ENCODE results near the gene CUL7. TPM values are rescaled to one million over a fixed set of nuclear protein-coding genes. Genes with fewer than 3 reads are reported as not detected.

The CUL7 gene
- total RNA-seq, 1 experiment from 2014 or later: 22.8 TPM

- no peak overlapping the region for H3K4me3 ChIP-seq
- H3K79me2 ChIP-seq (ENCODE audit: low read depth): peaks cover 42% of the 10 kb centered on the region
- H3K27ac ChIP-seq: no peak overlapping the region
- ChIA-PET POLR2A (ENCODE audit: unreplicated experiment) (interaction anchor here (0.6 kb wide), 1 partner anchor 43 kb away, joined by 7 read pairs; the partner anchor contains the start of genes KLC4 and MRPL2), CTCF (no interaction called here)
- peaks cover 27% of the 10 kb centered on the region; the same call in 1 of the 2 replicates for H3F3A ChIP-seq (ENCODE audit: insufficient read depth, low read depth)
- no peaks in the 10 kb centered on the region for H3K9me3 ChIP-seq (ENCODE audit: insufficient read depth, low read depth)
- H3K9me2 ChIP-seq (ENCODE audit: insufficient read depth): no peaks in the 10 kb centered on the region
- H3K36me3 ChIP-seq (ENCODE audit: low read depth): peaks cover 11% of the 10 kb centered on the region
- intact Hi-C loops (cut with micrococcal nuclease; ENCODE audit: unreplicated experiment): loop anchor here (10.0 kb wide), 1 partner anchor 112 kb away; no protein-coding TSS in a partner anchor
- peaks cover 3% of the 10 kb centered on the region; the same call in 1 of the 2 replicates for H4K20me1 ChIP-seq (ENCODE audit: insufficient read depth)
- no peaks in the 10 kb centered on the region for H3K27me3 ChIP-seq (ENCODE audit: insufficient read depth, low read depth)
- H3K4me2 ChIP-seq: no peak overlapping the region
- H2AFZ ChIP-seq: no peak overlapping the region
- no peak for DNase-seq
- BruUV-seq (replicated peaks): no TSS peak
- H3K4me1 ChIP-seq (replicated peaks; ENCODE audit: insufficient read depth): peaks cover 23% of the 10 kb centered on the region
- TF ChIP-seq EZH2 (IDR thresholded peaks at IDR 0.05; ENCODE audit: low read depth) (no peak), CTCF (conservative IDR thresholded peaks at IDR 0.05) (no peak)
These were observed 37.3 kb downstream of the CUL7 start for GRCh38 chr6:43016176-43016942.

GRCh38 chr6:43014434-43014909 is 39.2 kb downstream of the CUL7 start:
- no peak for DNase-seq
- H3K79me2 ChIP-seq (ENCODE audit: low read depth): peaks cover 42% of the 10 kb centered on the region
- no TSS peak for BruUV-seq (replicated peaks)

More at GRCh38 chr6:43014434-43014909, 39.2 kb downstream of the CUL7 start:
- H2AFZ ChIP-seq: peak overlapping the region; percentile 71
- no peak overlapping the region for H3K27ac ChIP-seq
- peak overlapping the region; percentile 67 for H3K4me3 ChIP-seq
- H3K4me1 ChIP-seq (replicated peaks; ENCODE audit: insufficient read depth): peaks cover 18% of the 10 kb centered on the region
- H3K9me3 ChIP-seq (ENCODE audit: insufficient read depth, low read depth): no peaks in the 10 kb centered on the region
- H3K4me2 ChIP-seq: peak overlapping the region; percentile 89
- H4K20me1 ChIP-seq (ENCODE audit: insufficient read depth): peaks cover 3% of the 10 kb centered on the region
- H3F3A ChIP-seq (ENCODE audit: insufficient read depth, low read depth): peaks cover 10% of the 10 kb centered on the region; the same call in 1 of the 2 replicates
- no peaks in the 10 kb centered on the region for H3K9me2 ChIP-seq (ENCODE audit: insufficient read depth)
- H3K27me3 ChIP-seq (ENCODE audit: insufficient read depth, low read depth): no peaks in the 10 kb centered on the region
- intact Hi-C loops (cut with micrococcal nuclease; ENCODE audit: unreplicated experiment): loop anchor here (5.0 to 10.0 kb wide), 4 partner anchors 43 to 128 kb away; partner anchors contain the start of genes CNPY3, KLC4 and MRPL2
- peaks cover 6% of the 10 kb centered on the region for H3K36me3 ChIP-seq (ENCODE audit: low read depth)
- ChIA-PET POLR2A (ENCODE audit: unreplicated experiment) (interaction anchor here (0.5 to 1.3 kb wide), 7 partner anchors 9 to 1230 kb away, joined by 3 to 16 read pairs (median 4); partner anchors contain the start of genes CNPY3, KLC4, MRPL2 and PPP2R5D), CTCF (interaction anchor here (0.9 kb wide), 1 partner anchor 61 kb away, joined by 4 read pairs; no protein-coding TSS in a partner anchor)
- TF ChIP-seq CTCF (conservative IDR thresholded peaks at IDR 0.05) (no peak), EZH2 (IDR thresholded peaks at IDR 0.05; ENCODE audit: low read depth) (no peak)

Measured in PC-9 (cell line).